HG03095 (cell line): ENCODE results near the gene MLIP.
"Not testable (repeated sequence)": the region's sequence is repeated elsewhere in the genome, so short reads cannot be mapped to it uniquely, and the experiment has no call there.

Experiments used
- ATAC-seq: cut with Tn5 transposase; IDR thresholded peaks from one replicate; pipeline ENCODE4 v1.9.1; 2021; ENCODE audit warnings: moderate library complexity; ENCODE audit not compliant: unreplicated experiment

Gene MLIP

DNA sequence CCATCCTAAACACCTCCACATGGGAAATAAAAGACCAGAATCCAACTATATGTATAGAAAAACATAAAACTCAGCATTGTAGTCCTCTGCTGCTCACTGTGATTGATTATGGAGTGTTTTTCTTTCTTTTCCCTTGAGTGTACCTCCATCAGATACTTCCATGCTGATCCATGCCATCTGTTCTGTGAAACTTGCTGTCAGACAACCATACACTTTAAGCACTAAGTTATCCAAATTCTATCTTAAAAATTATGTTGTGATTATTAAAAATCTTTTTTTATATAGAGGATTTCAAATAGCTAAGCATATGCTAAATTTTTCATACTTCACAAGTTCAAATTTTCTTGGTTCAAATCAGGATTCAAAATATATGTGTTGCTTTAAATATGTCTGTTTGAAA is 105.1 kb downstream of the MLIP start:
- ATAC-seq = no peak

DNA sequence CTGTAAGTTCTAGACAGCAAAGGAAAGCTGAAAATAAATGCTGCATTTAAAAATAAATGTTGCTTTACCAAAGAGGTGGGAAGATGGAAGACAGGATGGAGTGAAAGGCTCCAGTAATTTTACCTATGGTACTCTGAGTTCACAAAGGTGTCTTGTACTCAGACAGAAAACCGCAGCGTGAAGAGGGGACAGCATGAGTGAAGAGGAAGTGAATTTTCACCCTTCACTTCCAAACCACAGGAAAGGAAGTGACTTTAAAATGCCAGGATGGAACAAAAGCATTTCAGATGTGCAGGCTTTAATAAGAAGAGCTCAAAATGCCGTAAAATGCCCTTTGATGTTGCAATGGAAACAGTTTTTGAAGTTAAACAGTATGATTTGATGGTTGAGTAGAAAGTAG is 105.8 kb downstream of the MLIP start:
- no peak for ATAC-seq

DNA sequence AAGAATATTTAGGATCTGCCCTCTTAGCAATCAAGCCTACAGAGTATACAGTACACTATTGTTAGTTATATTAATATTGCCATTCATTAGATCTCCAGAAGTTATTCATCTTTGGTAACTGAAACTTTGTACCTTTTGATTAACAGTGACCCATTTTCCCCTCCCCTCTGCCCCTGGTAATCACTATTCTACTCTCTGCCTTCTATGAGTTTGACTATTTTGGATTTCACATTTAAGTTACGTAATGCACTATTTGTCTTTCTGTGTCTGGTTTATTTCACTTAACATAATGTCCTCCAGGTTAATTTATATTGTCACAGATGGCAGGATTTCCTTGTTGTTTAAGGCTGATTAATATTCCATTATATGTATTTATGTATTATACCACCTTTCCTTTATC is 111.0 kb downstream of the MLIP start:
- no peak for ATAC-seq

DNA sequence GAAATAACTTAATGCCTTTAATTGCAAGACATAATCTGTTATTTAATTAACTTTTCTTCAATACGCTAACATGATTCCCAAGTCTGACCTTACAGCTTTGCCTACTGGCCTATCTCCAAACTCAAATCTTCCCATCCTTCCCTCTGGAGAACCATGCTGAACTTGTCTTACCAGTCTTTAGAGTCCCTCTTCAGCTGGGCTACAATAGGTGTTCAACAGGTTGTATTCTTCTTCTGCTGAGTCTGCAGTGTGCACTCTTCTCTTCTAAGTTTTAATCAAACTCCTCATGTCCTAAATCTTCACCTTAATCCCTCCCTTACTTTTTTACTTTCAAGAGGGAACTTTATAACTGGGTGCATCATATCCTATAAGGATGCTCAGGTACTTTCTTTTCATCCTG is 121.5 kb downstream of the MLIP start:
- ATAC-seq = no peak

- no peak for ATAC-seq
These were observed 123.3 kb downstream of the MLIP start for GRCh38 chr6:54234539-54234938.

DNA sequence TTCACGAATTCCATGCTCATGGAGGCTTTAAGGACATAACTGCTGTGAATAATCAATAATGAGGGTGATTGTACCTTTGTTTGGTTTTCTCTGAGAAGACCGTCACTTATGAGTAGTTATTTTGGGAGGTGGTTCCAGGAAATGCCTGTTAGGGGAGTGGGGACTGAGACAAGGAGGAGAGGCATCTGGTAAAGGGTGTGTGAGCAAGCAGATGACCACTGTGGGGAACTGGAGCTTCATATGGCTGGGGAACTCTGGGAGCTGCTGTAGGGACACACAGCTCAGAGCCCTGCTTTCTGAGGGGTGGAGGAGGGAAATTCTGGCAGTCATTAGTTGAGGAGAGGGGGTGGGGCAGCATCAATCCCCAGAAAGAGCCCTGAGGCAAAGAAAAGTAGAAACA is 125.7 kb downstream of the MLIP start:
- ATAC-seq = no peak

DNA sequence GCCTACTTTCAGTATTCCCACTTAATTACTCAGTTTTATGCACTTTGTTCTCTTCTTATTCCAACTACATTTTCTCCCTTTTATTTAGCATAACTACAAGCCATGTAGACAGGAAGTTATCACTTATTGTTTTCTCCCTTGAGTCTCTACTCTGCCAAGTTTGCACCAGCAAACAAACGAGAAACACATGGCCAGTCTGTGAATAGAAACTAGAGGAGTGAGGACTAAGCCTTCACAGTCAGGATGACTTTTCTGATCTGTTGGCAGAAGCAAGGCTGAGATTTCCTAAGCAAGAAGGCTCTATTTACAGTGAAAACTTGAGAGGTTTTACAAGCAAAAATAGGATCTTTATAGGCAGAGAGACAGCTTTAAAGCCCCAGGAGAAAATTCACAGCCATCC is 127.2 kb downstream of the MLIP start:
- no peak for ATAC-seq

- ATAC-seq = no peak
These were observed 132.5 kb downstream of the MLIP start for GRCh38 chr6:54243699-54244098.

DNA sequence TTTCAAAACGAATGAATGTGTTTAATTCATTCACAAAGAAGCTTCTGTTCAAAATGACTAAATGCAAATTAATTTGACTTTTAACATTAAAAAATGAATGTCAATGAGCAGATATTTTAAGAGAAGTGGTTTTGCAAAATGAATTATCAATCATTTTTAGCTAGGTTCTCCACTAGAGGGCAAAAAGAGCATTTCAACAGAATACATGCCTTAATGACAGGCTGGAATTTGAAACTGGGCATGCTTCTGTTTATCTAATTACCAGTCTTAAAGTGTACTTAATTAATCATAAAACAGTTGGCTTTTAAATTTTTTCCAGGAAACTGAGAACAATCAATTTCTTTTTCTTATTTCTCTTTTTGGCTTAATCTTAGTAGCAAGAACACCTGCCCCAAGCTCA is 133.2 kb downstream of the MLIP start:
- no peak for ATAC-seq

GRCh38 chr6:54245265-54245664 is 134.0 kb downstream of the MLIP start:
- ATAC-seq = no peak

GRCh38 chr6:54248319-54248718 is 137.1 kb downstream of the MLIP start:
- no peak for ATAC-seq

DNA sequence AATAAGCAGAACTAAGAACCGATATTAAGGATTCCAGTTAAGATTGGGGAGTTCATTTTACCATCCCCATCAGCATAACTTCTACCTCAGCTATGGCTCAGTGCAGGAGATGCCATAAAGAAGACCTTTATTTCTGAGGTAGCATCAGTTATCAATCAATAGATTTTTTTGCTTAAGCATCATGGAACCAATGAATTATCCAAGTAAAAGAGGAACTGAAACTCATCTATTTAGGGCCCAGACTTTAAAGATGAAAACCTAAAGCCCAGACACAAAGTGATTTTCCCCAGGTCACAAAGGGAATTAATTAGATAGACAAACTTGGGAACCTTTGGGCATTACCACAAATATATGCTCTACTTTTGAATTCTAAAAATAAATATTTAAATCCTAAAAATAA is 137.8 kb downstream of the MLIP start:
- no peak for ATAC-seq

DNA sequence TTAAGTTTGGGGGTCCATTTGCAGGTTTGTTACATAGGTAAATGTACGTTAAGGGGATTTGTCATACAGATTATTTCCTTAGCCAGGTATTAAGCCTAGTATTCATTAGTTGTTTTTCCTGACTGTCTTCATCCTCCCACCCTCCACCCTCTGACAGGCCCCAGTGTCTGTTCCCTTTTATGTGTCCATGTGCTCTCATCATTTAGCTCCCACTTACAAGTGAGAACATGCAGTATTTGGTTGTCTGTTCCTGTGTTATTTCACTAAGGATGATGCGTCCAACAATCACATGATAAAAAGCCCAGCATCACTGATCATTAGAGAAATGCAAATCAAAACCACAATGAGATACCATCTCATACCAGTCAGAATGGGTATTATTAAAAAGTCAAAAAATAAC is 138.6 kb downstream of the MLIP start:
- ATAC-seq = not testable (repeated sequence)

GRCh38 chr6:54252496-54252895 is 141.3 kb downstream of the MLIP start:
- no peak for ATAC-seq

DNA sequence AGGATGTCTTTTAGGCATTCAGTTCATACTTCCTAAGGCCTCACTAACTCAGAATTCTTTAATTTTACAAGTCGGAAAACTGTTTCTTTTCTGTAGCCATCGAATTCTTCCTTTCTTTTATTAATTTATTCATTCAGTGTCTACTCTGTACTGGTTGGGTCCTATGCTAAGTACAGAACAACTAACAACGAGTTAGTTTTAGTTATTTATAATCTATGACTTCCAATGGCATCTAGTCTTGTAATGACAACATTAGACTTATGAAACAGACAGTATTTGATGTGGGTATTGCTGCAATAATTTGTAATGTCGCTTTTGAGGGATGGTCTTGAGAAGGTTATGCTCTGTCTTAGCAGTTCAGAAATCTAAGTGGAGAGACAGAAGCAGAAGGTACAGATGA is 141.7 kb downstream of the MLIP start:
- ATAC-seq = no peak

- no peak for ATAC-seq
These were observed 143.6 kb downstream of the MLIP start for GRCh38 chr6:54254886-54255285.

GRCh38 chr6:54255886-54256285 is 144.6 kb downstream of the MLIP start:
- no peak for ATAC-seq

DNA sequence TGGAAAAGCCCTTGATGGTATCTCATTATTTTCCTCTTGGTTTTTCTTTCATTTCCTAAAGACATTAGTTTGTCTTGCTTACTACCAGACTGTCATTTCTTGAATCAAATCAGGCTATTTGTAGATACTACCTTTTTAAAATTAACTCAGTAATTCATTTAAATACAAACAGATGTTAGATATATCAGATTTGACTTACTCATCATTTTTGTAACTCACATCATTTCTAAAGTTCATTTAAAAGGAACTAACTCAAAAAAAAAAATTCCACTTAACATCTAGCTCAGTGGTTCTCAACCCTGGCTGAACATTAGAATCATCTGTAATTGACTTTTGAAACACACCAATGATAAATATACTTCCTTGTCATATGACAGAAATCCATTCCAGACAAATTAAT is 148.8 kb downstream of the MLIP start:
- no peak for ATAC-seq

- ATAC-seq = no peak
These were observed 151.3 kb downstream of the MLIP start for GRCh38 chr6:54262499-54262898.

- no peak for ATAC-seq
These were observed 151.7 kb downstream of the MLIP start for GRCh38 chr6:54262971-54263370.

DNA sequence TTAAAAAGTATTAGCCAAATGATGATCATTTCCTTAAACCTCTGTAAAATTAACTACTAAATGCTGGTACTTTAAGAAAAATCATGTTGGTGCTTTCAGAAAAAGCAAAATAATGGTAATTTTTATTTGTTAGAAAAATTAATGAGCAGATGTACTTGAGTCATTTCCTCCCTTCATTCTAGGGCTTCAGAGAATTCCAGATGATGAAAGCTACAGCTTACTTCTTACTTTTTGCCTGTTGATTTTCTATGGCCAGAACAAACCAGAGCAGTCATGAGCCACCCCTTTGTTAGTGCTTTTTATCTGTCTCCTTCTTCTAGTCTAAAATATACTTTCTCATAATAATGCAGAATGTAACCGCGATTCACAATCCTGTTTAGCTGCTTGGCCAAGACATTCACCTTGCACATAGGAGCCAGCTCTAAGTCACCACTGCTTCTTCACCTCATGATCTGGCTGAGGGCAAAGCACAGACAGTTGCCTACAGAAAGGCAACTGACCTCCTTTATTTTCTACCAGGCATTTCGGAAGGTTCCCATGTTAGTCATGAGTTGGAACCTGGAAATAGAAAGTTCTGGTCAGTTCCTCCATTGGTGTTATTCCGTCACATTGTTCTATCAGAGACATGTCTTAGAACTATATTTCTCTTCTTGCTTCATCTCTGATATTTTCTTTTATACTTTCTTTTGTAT is 153.5 kb downstream of the MLIP start:
- no peak for ATAC-seq

DNA sequence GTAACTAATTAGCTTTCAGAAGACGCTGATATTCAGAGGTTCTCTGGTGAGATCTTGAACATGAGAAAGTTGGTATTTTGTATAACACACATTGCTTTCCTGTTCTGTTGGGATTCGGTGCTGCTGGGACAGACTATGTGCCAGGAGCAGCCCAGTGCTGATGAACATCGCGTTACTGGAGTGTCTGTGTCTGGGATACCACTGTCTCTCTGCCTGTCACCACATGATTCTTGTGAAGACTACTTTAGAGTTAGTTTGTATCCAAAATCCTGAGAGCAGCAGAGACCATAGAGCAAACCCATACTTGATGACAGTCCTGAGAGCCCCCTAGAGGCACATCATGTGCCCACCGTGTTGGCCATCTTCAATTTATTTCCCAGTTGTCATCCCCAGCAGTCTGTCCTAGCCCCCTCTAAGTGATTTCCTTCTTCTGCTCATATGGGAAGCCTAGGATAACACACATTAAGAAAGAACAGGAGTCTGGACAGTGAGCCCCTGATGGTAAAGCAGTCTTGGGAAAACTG is 155.2 kb downstream of the MLIP start:
- ATAC-seq = no peak

GRCh38 chr6:54267798-54268197 is 156.6 kb downstream of the MLIP start:
- no peak for ATAC-seq
